B cell (primary cell): ENCODE measurements around the gene TEX14. TPM values are rescaled to one million over a fixed set of nuclear protein-coding genes. Genes with fewer than 3 reads are reported as not detected.
A peak's percentile ranks its signal among the peaks of the same experiment; 100 is the strongest.

ENCODE experiments used
- ATAC-seq: fragments of 200-7000 bp; cut with Tn5 transposase; one replicate; pipeline ENCODE4 v1.10.0; 2021; ENCODE audit warnings: low read depth, mild to moderate bottlenecking, moderate number of reproducible peaks, moderate library complexity
- CTCF ChIA-PET: fragments of 350-600 bp; sonication (Branson Sonifier 250); formaldehyde crosslinking; loops from one replicate; lab custom pipeline; 2021; ENCODE audit warnings: antibody characterized with exemption, inconsistent platforms; lab: Charles Lee
- POLR2A ChIA-PET: fragments of 350-600 bp; sonication (Branson Sonifier 250); formaldehyde crosslinking; loops from one replicate; lab custom pipeline; 2021; ENCODE audit warnings: antibody characterized with exemption; lab: Charles Lee
- DNase-seq: peaks from one replicate; pipeline ENCODE4 v3.0.0; 2013
- H2AFZ ChIP-seq: 2 replicates; pipeline ENCODE4 v1.6.1; 2012; ENCODE audit warnings: mild to moderate bottlenecking, low read depth, low read length; ENCODE audit not compliant: insufficient read depth, poor library complexity, severe bottlenecking
- H3K27ac ChIP-seq, 2 donors: 1 replicate in 1 of 2; 2 replicates in 1 of 2; pipeline ENCODE4 v1.5.1; 2012 to 2013; ENCODE audit warnings: low read length in 2 of 2, mild to moderate bottlenecking in 2 of 2, moderate library complexity in 1 of 2
- H3K27me3 ChIP-seq, 4 experiments: fragments of 200-600 bp in 1 of 4; sonication (generic) in 1 of 4; replicated peaks in 1 of 4; 1 replicate in 2 of 4; 2 replicates in 2 of 4; pipeline versions ENCODE4 v1.6.1 to v1.7.0; 2013 to 2016; ENCODE audit warnings: low read length in 3 of 4, mild to moderate bottlenecking in 2 of 4, mixed read lengths in 1 of 4, moderate library complexity in 1 of 4; ENCODE audit not compliant: insufficient read depth in 4 of 4, control insufficient read depth in 3 of 4; ENCODE audit errors: control extremely low read depth in 1 of 4
- H3K36me3 ChIP-seq, 2 experiments: replicated peaks in 1 of 2; 1 replicate in 1 of 2; 2 replicates in 1 of 2; pipeline versions ENCODE4 v1.6.1 to v1.7.1; 2013; ENCODE audit warnings: low read length in 1 of 2; ENCODE audit not compliant: insufficient read depth in 2 of 2, control insufficient read depth in 1 of 2; ENCODE audit errors: control extremely low read depth in 1 of 2, extremely low read depth in 1 of 2
- H3K4me1 ChIP-seq, 2 donors: fragments of 200-600 bp in 1 of 2; sonication (generic) in 1 of 2; 1 replicate in 1 of 2; 2 replicates in 1 of 2; pipeline versions ENCODE4 v1.5.1 to v1.6.1; 2013 to 2017; ENCODE audit warnings: low read length in 2 of 2; ENCODE audit not compliant: control insufficient read depth in 2 of 2, insufficient read depth in 2 of 2
- H3K4me2 ChIP-seq: replicated peaks from 2 replicates; pipeline ENCODE3; 2012; ENCODE audit warnings: mild to moderate bottlenecking, low read depth, low read length; ENCODE audit not compliant: poor library complexity, severe bottlenecking
- H3K4me3 ChIP-seq, 5 experiments: fragments of 200-600 bp in 1 of 5; sonication (generic) in 1 of 5; 1 replicate in 3 of 5; 2 replicates in 2 of 5; pipeline versions ENCODE4 v1.5.1 to v1.7.0; 2011 to 2016; ENCODE audit warnings: low read length in 4 of 5, mild to moderate bottlenecking in 4 of 5, low read depth in 2 of 5, control low read depth in 1 of 5, moderate library complexity in 1 of 5; ENCODE audit not compliant: insufficient read depth in 1 of 5; ENCODE audit errors: control extremely low read depth in 1 of 5, extremely low read depth in 1 of 5
- H3K79me2 ChIP-seq: fragments of 200-600 bp; sonication (generic); one replicate; pipeline ENCODE4 v1.6.0; 2016; ENCODE audit warnings: low read length; ENCODE audit not compliant: control insufficient read depth, insufficient read depth
- H3K9ac ChIP-seq: fragments of 200-600 bp; sonication (generic); 2 replicates; pipeline ENCODE4 v1.6.1; 2017; ENCODE audit warnings: mild to moderate bottlenecking, low read length, moderate library complexity
- H3K9me3 ChIP-seq, 3 donors: one replicate each; pipeline versions ENCODE4 v1.6.1 to v1.7.1; 2013; ENCODE audit warnings: low read length in 2 of 3; ENCODE audit not compliant: control insufficient read depth in 2 of 3, insufficient read depth in 1 of 3; ENCODE audit errors: control extremely low read depth in 1 of 3
- H4K20me1 ChIP-seq: 2 replicates; pipeline ENCODE4 v1.6.0; 2012; ENCODE audit warnings: mild to moderate bottlenecking, low read length; ENCODE audit not compliant: insufficient read depth, control insufficient read depth, poor library complexity, severe bottlenecking
- H3K27ac Mint-ChIP-seq: one replicate; pipeline ENCODE4 v1.8.0; 2021; ENCODE audit warnings: mixed read lengths
- H3K27me3 Mint-ChIP-seq: one replicate; pipeline ENCODE4 v1.8.0; 2021; ENCODE audit warnings: mixed read lengths
- H3K4me1 Mint-ChIP-seq: one replicate; pipeline ENCODE4 v1.8.0; 2021; ENCODE audit warnings: mixed read lengths
- H3K4me3 Mint-ChIP-seq: one replicate; pipeline ENCODE4 v1.8.0; 2021; ENCODE audit warnings: mixed read lengths
- H3K9me3 Mint-ChIP-seq: one replicate; pipeline ENCODE4 v1.8.0; 2022; ENCODE audit warnings: mixed read lengths; ENCODE audit not compliant: insufficient read depth
- EZH2 ChIP-seq: IDR thresholded peaks from 2 replicates; pipeline ENCODE4 v1.6.1; 2012; ENCODE audit warnings: borderline replicate concordance, low read depth, mild to moderate bottlenecking, moderate library complexity, low read length; ENCODE audit not compliant: insufficient read depth, poor library complexity, severe bottlenecking
- WGBS: methylation state at CpG from one replicate; pipeline ENCODE4 v1.1.5; 2013; ENCODE audit warnings: missing lambda C conversion rate; ENCODE audit not compliant: insufficient coverage; 5-methylcytosine and 5-hydroxymethylcytosine counted together
- intact Hi-C: fragments of 100-400 bp; cut with micrococcal nuclease; formaldehyde crosslinking; loops from one replicate; pipeline ENCODE4 v1.10.0; 2022
- polyA plus RNA-seq: library from polyadenylated mRNA; depleted of rRNA; stranded (reverse); fragments of >200 nt; gene quantifications from 2 replicates; pipeline ENCODE4 v1.2.3, GENCODE V29; 2012
- total RNA-seq, 2 donors: library from RNA; stranded (reverse); fragments of 120-200 nt in 1 of 2; gene quantifications; 1 replicate in 1 of 2; 2 replicates in 1 of 2; pipeline versions ENCODE4 v1.2.3 to v1.2.4, GENCODE V29; 2013 to 2022
- TF ChIP-seq, protein P1 (sequence below): fragments of 200-600 bp; IDR thresholded peaks from one replicate; pipeline ENCODE4 v1.8.0; 2022; ENCODE audit warnings: antibody characterized with exemption, mild to moderate bottlenecking

Gene TEX14
- total and polyA plus RNA-seq, 2 donors (not counting 1 experiment from before 2014, with no cell fraction given): 0.10 to 0.20 TPM

DNA sequence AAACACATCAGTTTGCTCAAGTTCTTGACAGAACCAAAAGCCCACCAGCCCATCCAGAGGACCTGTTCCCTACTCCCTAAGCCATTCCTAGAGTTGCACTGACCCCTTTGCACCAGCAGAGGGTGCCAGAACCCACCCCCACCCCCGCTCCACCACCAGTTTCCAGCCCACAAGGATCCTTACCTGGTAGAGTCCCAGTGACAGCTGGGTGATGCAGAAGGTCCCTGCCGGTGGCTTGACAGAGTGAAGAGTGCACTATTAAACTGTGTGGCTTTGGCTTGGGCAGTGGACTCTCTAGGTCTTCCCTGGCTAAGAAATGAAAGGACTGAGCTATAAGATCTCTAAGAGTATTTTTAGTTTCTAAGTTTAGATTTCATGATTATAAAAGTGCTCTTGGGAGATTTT, 104.1 kb downstream of the TEX14 start:
- H3K9me3 ChIP-seq: no peaks in the 10 kb centered on the region
- H3K36me3 ChIP-seq: no peaks in the 10 kb centered on the region
- TF ChIP-seq, protein P1, sequence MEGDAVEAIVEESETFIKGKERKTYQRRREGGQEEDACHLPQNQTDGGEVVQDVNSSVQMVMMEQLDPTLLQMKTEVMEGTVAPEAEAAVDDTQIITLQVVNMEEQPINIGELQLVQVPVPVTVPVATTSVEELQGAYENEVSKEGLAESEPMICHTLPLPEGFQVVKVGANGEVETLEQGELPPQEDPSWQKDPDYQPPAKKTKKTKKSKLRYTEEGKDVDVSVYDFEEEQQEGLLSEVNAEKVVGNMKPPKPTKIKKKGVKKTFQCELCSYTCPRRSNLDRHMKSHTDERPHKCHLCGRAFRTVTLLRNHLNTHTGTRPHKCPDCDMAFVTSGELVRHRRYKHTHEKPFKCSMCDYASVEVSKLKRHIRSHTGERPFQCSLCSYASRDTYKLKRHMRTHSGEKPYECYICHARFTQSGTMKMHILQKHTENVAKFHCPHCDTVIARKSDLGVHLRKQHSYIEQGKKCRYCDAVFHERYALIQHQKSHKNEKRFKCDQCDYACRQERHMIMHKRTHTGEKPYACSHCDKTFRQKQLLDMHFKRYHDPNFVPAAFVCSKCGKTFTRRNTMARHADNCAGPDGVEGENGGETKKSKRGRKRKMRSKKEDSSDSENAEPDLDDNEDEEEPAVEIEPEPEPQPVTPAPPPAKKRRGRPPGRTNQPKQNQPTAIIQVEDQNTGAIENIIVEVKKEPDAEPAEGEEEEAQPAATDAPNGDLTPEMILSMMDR: peak; percentile 91
- TF ChIP-seq EZH2: no peak
- no peak overlapping the region for H3K4me3 ChIP-seq
- no peak overlapping the region for H3K27ac ChIP-seq
- ATAC-seq: peak; percentile 81
- no peaks in the 10 kb centered on the region for H3K9me3 Mint-ChIP-seq
- no peaks in the 10 kb centered on the region for H4K20me1 ChIP-seq
- no peak overlapping the region for H3K27ac Mint-ChIP-seq
- H3K4me1 ChIP-seq: peaks cover 0 to 5% of the 10 kb centered on the region in 2 donors
- ChIA-PET CTCF (interaction anchor here (0.6 to 6.4 kb wide), 12 partner anchors 9 to 467 kb away, joined by 3 to 102 read pairs (median 6); no protein-coding TSS in a partner anchor), POLR2A (interaction anchor here (1.4 kb wide), 1 partner anchor 417 kb away, joined by 5 read pairs; no protein-coding TSS in a partner anchor)
- peak overlapping the region; percentile 52 for H2AFZ ChIP-seq
- intact Hi-C loops: loop anchor here (1.0 to 10.0 kb wide), 6 partner anchors 44 to 418 kb away; partner anchors contain the start of genes RAD51C and TEX14
- WGBS: 0% methylated on average over 1 of the region's 2 CpGs
- no peak overlapping the region for H3K4me3 Mint-ChIP-seq
- peak overlapping the region; percentile 37 for H3K4me2 ChIP-seq
- no peaks in the 10 kb centered on the region for H3K27me3 ChIP-seq
- peaks cover 3% of the 10 kb centered on the region for H3K4me1 Mint-ChIP-seq
- H3K27me3 Mint-ChIP-seq: no peaks in the 10 kb centered on the region
- H3K9ac ChIP-seq: no peak overlapping the region
- H3K79me2 ChIP-seq: no peaks in the 10 kb centered on the region
- peak; percentile 78 for DNase-seq

- WGBS: no CpG with 5 or more reads among the region's 1 CpG
- Mint-ChIP-seq H3K27ac (no peak overlapping the region), H3K4me1 (peaks cover 3% of the 10 kb centered on the region), H3K27me3 (no peaks in the 10 kb centered on the region), H3K9me3 (no peaks in the 10 kb centered on the region), H3K4me3 (no peak overlapping the region)
- H3K79me2 ChIP-seq: no peaks in the 10 kb centered on the region
- no peaks in the 10 kb centered on the region for H3K27me3 ChIP-seq
- peaks cover 0 to 5% of the 10 kb centered on the region in 2 donors for H3K4me1 ChIP-seq
- TF ChIP-seq EZH2: no peak
- TF ChIP-seq, protein P1: no peak
- H3K4me2 ChIP-seq: no peak overlapping the region
- no peak overlapping the region for H3K27ac ChIP-seq
- intact Hi-C loops: loop anchor here (2.0 to 10.0 kb wide), 3 partner anchors 73 to 125 kb away; partner anchors contain the start of genes RAD51C and TEX14
- ATAC-seq: no peak
- no peak for DNase-seq
- H3K9me3 ChIP-seq: no peaks in the 10 kb centered on the region
- POLR2A ChIA-PET: no interaction called here
- CTCF ChIA-PET: interaction anchor here (0.6 to 6.4 kb wide), 7 partner anchors 10 to 422 kb away, joined by 3 to 102 read pairs (median 4); partner anchors contain the start of gene RAD51C
- no peak overlapping the region for H3K4me3 ChIP-seq
- H2AFZ ChIP-seq: no peak overlapping the region
- H3K36me3 ChIP-seq: no peaks in the 10 kb centered on the region
- no peak overlapping the region for H3K9ac ChIP-seq
- no peaks in the 10 kb centered on the region for H4K20me1 ChIP-seq
Measured at GRCh38 chr17:58586009-58586644, 105.7 kb downstream of the TEX14 start.
